CD4-positive, alpha-beta T cell treated with Interleukin-10 for 1 hour (primary cell): ENCODE data around the gene SYNPR.

Experiments used
- DNase-seq: peaks from one replicate; pipeline ENCODE4 v3.0.0-alpha.2; 2020

SYNPR gene

GRCh38 chr3:63474828-63475518 lies 196.9 kb downstream of the SYNPR start:
- DNase-seq = no peak

GRCh38 chr3:63477494-63478129 lies 199.5 kb downstream of the SYNPR start:
- DNase-seq = no peak

GRCh38 chr3:63478990-63479660 lies 201.0 kb downstream of the SYNPR start:
- DNase-seq = no peak

- DNase-seq = no peak
Observed at GRCh38 chr3:63479661-63480035, 201.5 kb downstream of the SYNPR start.

GRCh38 chr3:63481627-63482026 lies 203.5 kb downstream of the SYNPR start:
- no peak for DNase-seq

- DNase-seq = no peak
Observed at GRCh38 chr3:63482341-63482740, 204.2 kb downstream of the SYNPR start.

- DNase-seq = no peak
Observed at GRCh38 chr3:63492464-63492863, 214.4 kb downstream of the SYNPR start.

- DNase-seq = no peak
Observed at GRCh38 chr3:63493101-63493500, 215.0 kb downstream of the SYNPR start.

- no peak for DNase-seq
Observed at GRCh38 chr3:63494646-63495045, 216.5 kb downstream of the SYNPR start.

GRCh38 chr3:63497641-63498040 lies 219.5 kb downstream of the SYNPR start:
- no peak for DNase-seq

- no peak for DNase-seq
Observed at GRCh38 chr3:63500196-63500595, 222.1 kb downstream of the SYNPR start.

- no peak for DNase-seq
Observed at GRCh38 chr3:63508305-63508704, 230.2 kb downstream of the SYNPR start.

GRCh38 chr3:63508771-63509170 lies 230.7 kb downstream of the SYNPR start:
- DNase-seq = no peak

- no peak for DNase-seq
Observed at GRCh38 chr3:63513791-63514190, 235.7 kb downstream of the SYNPR start.

- no peak for DNase-seq
Observed at GRCh38 chr3:63514678-63515077, 236.6 kb downstream of the SYNPR start.

GRCh38 chr3:63519426-63519825 lies 241.3 kb downstream of the SYNPR start:
- DNase-seq = no peak

- no peak for DNase-seq
Observed at GRCh38 chr3:63521657-63522056, 243.5 kb downstream of the SYNPR start.

- no peak for DNase-seq
Observed at GRCh38 chr3:63523100-63523499, 245.0 kb downstream of the SYNPR start.

- DNase-seq = no peak
Observed at GRCh38 chr3:63528325-63529000, 250.4 kb downstream of the SYNPR start.

- DNase-seq = no peak
Observed at GRCh38 chr3:63532521-63532920, 254.4 kb downstream of the SYNPR start.

- DNase-seq = no peak
Observed at GRCh38 chr3:63538919-63539318, 260.8 kb downstream of the SYNPR start.

- no peak for DNase-seq
Observed at GRCh38 chr3:63555767-63556166, 277.7 kb downstream of the SYNPR start.

- DNase-seq = no peak
Observed at GRCh38 chr3:63556401-63556800, 278.3 kb downstream of the SYNPR start.

- DNase-seq = no peak
Observed at GRCh38 chr3:63557912-63558311, 279.8 kb downstream of the SYNPR start.
